Right lobe of liver (tissue), 4 donors: ENCODE measurements around the gene PTPRD.

ENCODE experiments used
- CTCF ChIP-seq, 4 donors: fragments of 200-600 bp in 3 of 4; fragments of 450-650 bp in 1 of 4; IDR thresholded peaks; one replicate each; pipeline versions ENCODE4 v1.5.1 to v1.8.0; 2016 to 2022; ENCODE audit warnings: antibody characterized with exemption in 4 of 4, mild to moderate bottlenecking in 2 of 4
- POLR2A ChIP-seq: fragments of 450-650 bp; IDR thresholded peaks from one replicate; pipeline ENCODE4 v1.6.1; 2017; ENCODE audit warnings: antibody characterized with exemption, mild to moderate bottlenecking
- donor health status: DM: no; HTN: no; CAD: no.
- donor health status: DM: no; HTN: no; CAD: no.
- donor health status: DM: no; HTN: yes; CAD: no.

GRCh38 chr9:9945966-9946365 is 666.8 kb downstream of the PTPRD start:
- TF ChIP-seq CTCF (IDR thresholded peaks at IDR 0.05) (no peak), POLR2A (no peak)
